IMR-90 (cell line): ENCODE measurements around the gene PJA1. TPM values are rescaled to one million over a fixed set of nuclear protein-coding genes. Genes with fewer than 3 reads are reported as not detected.

Experiments
- ATAC-seq: fragments of 200-7000 bp; cut with Tn5 transposase; 2 replicates; pipeline ENCODE4 v1.9.1; 2020; ENCODE audit warnings: low read depth, mild to moderate bottlenecking, moderate library complexity
- BruUV-seq: library from RNA; stranded (reverse); fragments of 400-500 nt; replicated peaks from 2 replicates; lab custom pipeline; 2021; lab: Mats Ljungman, UMichigan
- CTCF ChIA-PET: fragments of 300-600 bp; formaldehyde crosslinking; extraction: SDS; loops from one replicate; lab custom pipeline; 2021; ENCODE audit warnings: antibody characterized with exemption; lab: Yijun Ruan, JAX
- POLR2A ChIA-PET: fragments of 300-600 bp; sonication (Branson Sonifier 250); formaldehyde crosslinking; loops from one replicate; lab custom pipeline; 2022; ENCODE audit warnings: antibody characterized with exemption; ENCODE audit not compliant: unreplicated experiment; lab: Charles Lee
- DNase-seq: peaks from one replicate; pipeline ENCODE4 v3.0.0; 2013
- H2AFZ ChIP-seq: replicated peaks from 2 replicates; pipeline ENCODE3; 2013; ENCODE audit warnings: low read length, mild to moderate bottlenecking; ENCODE audit not compliant: poor library complexity
- H2AK5ac ChIP-seq: 2 replicates; pipeline ENCODE4 v1.6.1; 2013; ENCODE audit warnings: low read depth, low read length, inconsistent platforms
- H2AK9ac ChIP-seq: replicated peaks from 2 replicates; pipeline ENCODE3; 2013; ENCODE audit warnings: mild to moderate bottlenecking, low read depth, low read length, moderate library complexity; ENCODE audit not compliant: poor library complexity
- H2BK120ac ChIP-seq: 2 replicates; pipeline ENCODE4 v1.6.1; 2013; ENCODE audit warnings: low read depth, low read length, inconsistent platforms
- H2BK15ac ChIP-seq: 3 replicates; pipeline ENCODE4 v1.6.1; 2013; ENCODE audit warnings: low read depth, low read length, inconsistent platforms
- H2BK20ac ChIP-seq: 2 replicates; pipeline ENCODE4 v1.6.1; 2013; ENCODE audit warnings: low read depth, mild to moderate bottlenecking, inconsistent platforms, low read length, moderate library complexity
- H2BK5ac ChIP-seq: 2 replicates; pipeline ENCODE4 v1.6.1; 2013; ENCODE audit warnings: mild to moderate bottlenecking, low read depth, low read length, inconsistent platforms; ENCODE audit not compliant: poor library complexity, severe bottlenecking
- H3K14ac ChIP-seq: replicated peaks from 2 replicates; pipeline ENCODE4 v1.6.1; 2013; ENCODE audit warnings: low read depth, low read length, inconsistent platforms
- H3K18ac ChIP-seq: 2 replicates; pipeline ENCODE4 v1.6.1; 2013; ENCODE audit warnings: low read depth, low read length, control low read depth
- H3K23ac ChIP-seq: 2 replicates; pipeline ENCODE4 v1.6.1; 2013; ENCODE audit warnings: low read depth, low read length, inconsistent platforms
- H3K27ac ChIP-seq: 2 replicates; pipeline ENCODE4 v1.5.1; 2013; ENCODE audit warnings: mild to moderate bottlenecking, control low read depth, low read length; ENCODE audit not compliant: insufficient read depth
- H3K27me3 ChIP-seq: 2 replicates; pipeline ENCODE4 v1.6.1; 2013; ENCODE audit warnings: low read length; ENCODE audit not compliant: control insufficient read depth, insufficient read depth
- H3K36me3 ChIP-seq: 2 replicates; pipeline ENCODE4 v1.6.1; 2013; ENCODE audit warnings: low read length, mixed read lengths; ENCODE audit not compliant: control insufficient read depth, insufficient read depth
- H3K4ac ChIP-seq: 2 replicates; pipeline ENCODE4 v1.6.1; 2013; ENCODE audit warnings: low read depth, low read length, inconsistent platforms
- H3K4me1 ChIP-seq: 2 replicates; pipeline ENCODE4 v1.6.1; 2013; ENCODE audit warnings: low read length, mixed read lengths; ENCODE audit not compliant: control insufficient read depth, insufficient read depth
- H3K4me2 ChIP-seq: 2 replicates; pipeline ENCODE4 v1.6.1; 2013; ENCODE audit warnings: low read depth, mild to moderate bottlenecking, control low read depth, low read length, moderate library complexity
- H3K4me3 ChIP-seq: 2 replicates; pipeline ENCODE4 v1.5.1; 2013; ENCODE audit warnings: low read depth, mild to moderate bottlenecking, control low read depth, low read length, moderate library complexity; ENCODE audit not compliant: insufficient read depth
- H3K56ac ChIP-seq: 2 replicates; pipeline ENCODE4 v1.6.1; 2013; ENCODE audit warnings: low read length, inconsistent platforms; ENCODE audit not compliant: insufficient read depth; ENCODE audit errors: extremely low read depth
- H3K79me1 ChIP-seq, 2 experiments: 2 replicates each; pipeline ENCODE4 v1.6.1; 2013; ENCODE audit warnings: low read length in 2 of 2, inconsistent platforms in 1 of 2, low read depth in 1 of 2
- H3K9ac ChIP-seq: 2 replicates; pipeline ENCODE4 v1.6.1; 2013; ENCODE audit warnings: low read depth, low read length, control low read depth
- H3K9me1 ChIP-seq: 2 replicates; pipeline ENCODE4 v1.6.1; 2013; ENCODE audit warnings: low read length, inconsistent platforms; ENCODE audit not compliant: insufficient read depth
- H3K9me3 ChIP-seq: 2 replicates; pipeline ENCODE4 v1.6.1; 2013; ENCODE audit warnings: low read length; ENCODE audit not compliant: control insufficient read depth, insufficient read depth
- H4K20me1 ChIP-seq: 2 replicates; pipeline ENCODE4 v1.6.1; 2013; ENCODE audit warnings: low read length, inconsistent platforms; ENCODE audit not compliant: insufficient read depth
- H4K5ac ChIP-seq: 2 replicates; pipeline ENCODE4 v1.6.1; 2013; ENCODE audit warnings: mild to moderate bottlenecking, low read depth, low read length, control low read depth
- H4K8ac ChIP-seq, 2 experiments: 2 replicates each; pipeline ENCODE4 v1.6.1; 2013; ENCODE audit warnings: low read depth in 2 of 2, low read length in 2 of 2, control low read depth in 1 of 2, inconsistent platforms in 1 of 2
- H4K91ac ChIP-seq: 2 replicates; pipeline ENCODE4 v1.6.1; 2013; ENCODE audit warnings: low read depth, low read length, inconsistent platforms; ENCODE audit not compliant: insufficient read depth
- CEBPB ChIP-seq: IDR thresholded peaks from 2 replicates; pipeline ENCODE4 v1.6.1; 2012; ENCODE audit warnings: low read depth, low read length, improper control_type of control experiment
- CTCF ChIP-seq: conservative IDR thresholded peaks from 2 replicates; pipeline ENCODE4 v1.5.1; 2012; ENCODE audit warnings: mild to moderate bottlenecking, low read depth, low read length, improper control_type of control experiment
- ELK1 ChIP-seq: fragments of 150-350 bp; IDR thresholded peaks from 2 replicates; pipeline ENCODE4 v1.6.1; 2016; ENCODE audit warnings: low read depth, mild to moderate bottlenecking, low read length, moderate library complexity, borderline replicate concordance
- FOS ChIP-seq: fragments of 150-350 bp; IDR thresholded peaks from 2 replicates; pipeline ENCODE4 v1.6.1; 2016; ENCODE audit warnings: low read depth, low read length
- MAFK ChIP-seq: IDR thresholded peaks from 2 replicates; pipeline ENCODE4 v1.6.1; 2012; ENCODE audit warnings: low read depth, low read length, improper control_type of control experiment
- MAZ ChIP-seq: IDR thresholded peaks from 2 replicates; pipeline ENCODE4 v1.6.1; 2012; ENCODE audit warnings: low read depth, mild to moderate bottlenecking, low read length, improper control_type of control experiment, moderate library complexity, borderline replicate concordance
- MXI1 ChIP-seq: IDR thresholded peaks from 2 replicates; pipeline ENCODE4 v1.6.1; 2012; ENCODE audit warnings: low read depth, mild to moderate bottlenecking, low read length, moderate library complexity, borderline replicate concordance
- NFE2L2 ChIP-seq: fragments of 150-350 bp; IDR thresholded peaks from 2 replicates; pipeline ENCODE4 v1.6.1; 2016; ENCODE audit warnings: low read depth, mild to moderate bottlenecking, low read length
- POLR2A ChIP-seq: IDR thresholded peaks from 2 replicates; pipeline ENCODE4 v1.6.1; 2012; ENCODE audit warnings: mild to moderate bottlenecking, low read depth, low read length
- RAD21 ChIP-seq: IDR thresholded peaks from 2 replicates; pipeline ENCODE4 v1.6.1; 2012; ENCODE audit warnings: low read length, improper control_type of control experiment
- RCOR1 ChIP-seq: IDR thresholded peaks from 2 replicates; pipeline ENCODE4 v1.6.1; 2012; ENCODE audit warnings: mild to moderate bottlenecking, low read length, improper control_type of control experiment; ENCODE audit not compliant: insufficient replicate concordance
- RFX5 ChIP-seq: IDR thresholded peaks from 2 replicates; pipeline ENCODE4 v1.8.0; 2012; ENCODE audit warnings: low read depth, mild to moderate bottlenecking, low read length, moderate library complexity
- SMC3 ChIP-seq: fragments of 150-350 bp; IDR thresholded peaks from 2 replicates; pipeline ENCODE4 v1.6.1; 2016; ENCODE audit warnings: low read depth, mild to moderate bottlenecking, antibody characterized with exemption, low read length, moderate library complexity
- USF2 ChIP-seq: fragments of 150-350 bp; IDR thresholded peaks from 2 replicates; pipeline ENCODE4 v1.6.1; 2017; ENCODE audit warnings: mild to moderate bottlenecking, antibody characterized with exemption, low read length, low read depth
- WGBS, 2 experiments: methylation state at CpG; one replicate each; pipeline versions ENCODE4 v1.1.5 to v1.1.7; 2013; ENCODE audit warnings: missing lambda C conversion rate in 2 of 2; ENCODE audit not compliant: insufficient read length in 1 of 2; ENCODE audit errors: extremely low coverage in 2 of 2; 5-methylcytosine and 5-hydroxymethylcytosine counted together
- dilution Hi-C: fragments of 300-500 bp; cut with HindIII; formaldehyde crosslinking; loops from one replicate; pipeline ENCODE4 v1.14.3; 2018; ENCODE audit warnings: low sequenced_read_pairs; ENCODE audit not compliant: unreplicated experiment
- in situ Hi-C: fragments of 300-500 bp; cut with MboI; formaldehyde crosslinking; loops from 3 replicates; pipeline ENCODE4 v1.14.3; 2019; ENCODE audit warnings: low sequenced_read_pairs, inconsistent platforms, mixed read lengths
- intact Hi-C: fragments of 100-400 bp; cut with micrococcal nuclease; formaldehyde crosslinking; loops from 2 replicates; pipeline ENCODE4 v1.10.0; 2022
- polyA plus RNA-seq, 3 experiments: library from polyadenylated mRNA; depleted of rRNA; stranded (reverse); fragments of >200 nt; gene quantifications; 2 replicates each; pipeline ENCODE4 v1.2.3, GENCODE V29; 2012; ENCODE audit warnings: low replicate concordance in 1 of 3
- total RNA-seq: library from RNA; depleted of rRNA; stranded (reverse); fragments of >200 nt; gene quantifications from 2 replicates; pipeline ENCODE4 v1.2.3, GENCODE V29; 2012

Gene PJA1
- total and polyA plus RNA-seq, 2 of the 4 experiments (the other 2 are of a cell fraction), result 15.1 to 24.4 TPM

GRCh38 chrX:69127466-69127865, 37.8 kb downstream of the PJA1 start:
- WGBS, 2 experiments, result no CpG with 5 or more reads among the region's 3 CpGs
- in situ Hi-C loops, result no loop called here
- peaks cover 18% of the 10 kb centered on the region for H3K4me1 ChIP-seq
- intact Hi-C loops, result no loop called here
- dilution Hi-C loops, result no loop called here
- no peak overlapping the region for H3K4me2 ChIP-seq
- H3K27me3 ChIP-seq, result peaks cover 12% of the 10 kb centered on the region; the same call in 1 of the 2 replicates
- H3K4ac ChIP-seq, result no peak overlapping the region; the same call in 1 of the 2 replicates
- ATAC-seq (no peak), DNase-seq (no peak)
- H4K5ac ChIP-seq, result no peak overlapping the region
- no peak overlapping the region for H3K23ac ChIP-seq
- H4K20me1 ChIP-seq, result no peaks in the 10 kb centered on the region
- H2AK9ac ChIP-seq, result no peak overlapping the region
- H2BK20ac ChIP-seq, result no peak overlapping the region
- H3K18ac ChIP-seq, result no peak overlapping the region
- ChIA-PET POLR2A (no interaction called here), CTCF (no interaction called here)
- H3K27ac ChIP-seq, result no peak overlapping the region
- no peak overlapping the region for H3K4me3 ChIP-seq
- H3K9me3 ChIP-seq, result no peaks in the 10 kb centered on the region
- BruUV-seq, result no TSS peak
- no peak overlapping the region for H2AFZ ChIP-seq
- no peak overlapping the region for H3K56ac ChIP-seq
- H2BK15ac ChIP-seq, result no peak overlapping the region
- TF ChIP-seq SMC3, result no peak
- no peak for TF ChIP-seq CTCF
- TF ChIP-seq ELK1, result no peak
- TF ChIP-seq NFE2L2, result no peak
- TF ChIP-seq RAD21, result no peak
- TF ChIP-seq MXI1, result no peak
- no peak for TF ChIP-seq CEBPB
- TF ChIP-seq POLR2A, result no peak
- no peak for TF ChIP-seq MAZ
- TF ChIP-seq FOS, result no peak
- no peak for TF ChIP-seq MAFK
- TF ChIP-seq RCOR1, result no peak
- no peak for TF ChIP-seq USF2
- no peak for TF ChIP-seq RFX5
- no peak overlapping the region for H3K9ac ChIP-seq
- no peak overlapping the region for H2BK5ac ChIP-seq
- H4K8ac ChIP-seq, result no peak overlapping the region
- H2AK5ac ChIP-seq, result no peak overlapping the region
- H3K36me3 ChIP-seq, result no peaks in the 10 kb centered on the region
- no peak overlapping the region for H2BK120ac ChIP-seq
- no peaks in the 10 kb centered on the region for H3K79me1 ChIP-seq
- H3K9me1 ChIP-seq, result 0 out of 2 replicates have a peak, but pooled peaks cover 7% of the 10 kb centered on the region
- H4K91ac ChIP-seq, result no peak overlapping the region
- H3K14ac ChIP-seq, result no peak overlapping the region
